GM18873 (cell line): ENCODE data around the gene RNF220.
"Not testable (repeated sequence)": the region's sequence is repeated elsewhere in the genome, so short reads cannot be mapped to it uniquely, and the experiment has no call there.

Source experiments
- ATAC-seq: cut with Tn5 transposase; IDR thresholded peaks from one replicate; pipeline ENCODE4 v1.9.1; 2021; ENCODE audit warnings: mild to moderate bottlenecking, moderate library complexity, moderate number of reproducible peaks; ENCODE audit not compliant: unreplicated experiment, low FRiP score

The RNF220 gene

GRCh38 chr1:44666719-44667118 is 261.7 kb downstream of the RNF220 start:
- ATAC-seq = not testable (repeated sequence)

GRCh38 chr1:44670751-44671640 is 265.9 kb downstream of the RNF220 start:
- ATAC-seq = no peak

GRCh38 chr1:44672254-44672955 is 267.4 kb downstream of the RNF220 start:
- no peak for ATAC-seq

- no peak for ATAC-seq
Observed at GRCh38 chr1:44672961-44673674, 268.1 kb downstream of the RNF220 start.

- peak; percentile 1 for ATAC-seq
Observed at GRCh38 chr1:44673675-44674112, 268.6 kb downstream of the RNF220 start.

GRCh38 chr1:44674113-44675000 is 269.3 kb downstream of the RNF220 start, which contains the start of the genes ARMH1 and TMEM53:
Gene ARMH1 (plus strand): TSS chr1:44674714. CDS start chr1:44689698, 14,984 bp downstream.
Gene TMEM53 (minus strand): TSS chr1:44674481. CDS start chr1:44674391, 90 bp downstream.
- peak; percentile 81 for ATAC-seq

GRCh38 chr1:44675186-44675585 is 270.1 kb downstream of the RNF220 start:
- no peak for ATAC-seq

GRCh38 chr1:44676484-44677200 is 271.6 kb downstream of the RNF220 start:
- no peak for ATAC-seq

- no peak for ATAC-seq
Observed at GRCh38 chr1:44677201-44677766, 272.2 kb downstream of the RNF220 start.

- ATAC-seq = no peak
Observed at GRCh38 chr1:44678120-44678519, 273.1 kb downstream of the RNF220 start.

GRCh38 chr1:44678626-44679025 is 273.6 kb downstream of the RNF220 start:
- ATAC-seq = no peak

- ATAC-seq = no peak
Observed at GRCh38 chr1:44679468-44679867, 274.4 kb downstream of the RNF220 start.

GRCh38 chr1:44681905-44682882 is 277.1 kb downstream of the RNF220 start:
- no peak for ATAC-seq

GRCh38 chr1:44682883-44683265 is 277.8 kb downstream of the RNF220 start:
- no peak for ATAC-seq

- ATAC-seq = no peak
Observed at GRCh38 chr1:44684525-44684924, 279.5 kb downstream of the RNF220 start.

GRCh38 chr1:44685218-44685617 is 280.2 kb downstream of the RNF220 start:
- ATAC-seq = no peak

GRCh38 chr1:44685881-44686280 is 280.8 kb downstream of the RNF220 start:
- no peak for ATAC-seq
